GM18508 (cell line): ENCODE data around the gene SLC17A3.

Experiments used
- ATAC-seq: cut with Tn5 transposase; IDR thresholded peaks from one replicate; pipeline ENCODE4 v1.9.1; 2021; ENCODE audit warnings: moderate number of reproducible peaks; ENCODE audit not compliant: insufficient read depth, unreplicated experiment

SLC17A3 gene, protein sequence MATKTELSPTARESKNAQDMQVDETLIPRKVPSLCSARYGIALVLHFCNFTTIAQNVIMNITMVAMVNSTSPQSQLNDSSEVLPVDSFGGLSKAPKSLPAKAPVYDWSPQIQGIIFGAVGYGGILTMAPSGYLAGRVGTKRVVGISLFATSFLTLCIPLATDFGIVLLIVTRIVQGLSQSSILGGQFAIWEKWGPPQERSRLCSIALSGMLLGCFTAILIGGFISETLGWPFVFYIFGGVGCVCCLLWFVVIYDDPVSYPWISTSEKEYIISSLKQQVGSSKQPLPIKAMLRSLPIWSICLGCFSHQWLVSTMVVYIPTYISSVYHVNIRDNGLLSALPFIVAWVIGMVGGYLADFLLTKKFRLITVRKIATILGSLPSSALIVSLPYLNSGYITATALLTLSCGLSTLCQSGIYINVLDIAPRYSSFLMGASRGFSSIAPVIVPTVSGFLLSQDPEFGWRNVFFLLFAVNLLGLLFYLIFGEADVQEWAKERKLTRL

GRCh38 chr6:25874118-25874517, at the start of gene SLC17A3:
Gene SLC17A3, minus strand, starts transcription at chr6:25874243. Its CDS starts 5,856 bp downstream, at chr6:25868387.
- no peak for ATAC-seq

DNA sequence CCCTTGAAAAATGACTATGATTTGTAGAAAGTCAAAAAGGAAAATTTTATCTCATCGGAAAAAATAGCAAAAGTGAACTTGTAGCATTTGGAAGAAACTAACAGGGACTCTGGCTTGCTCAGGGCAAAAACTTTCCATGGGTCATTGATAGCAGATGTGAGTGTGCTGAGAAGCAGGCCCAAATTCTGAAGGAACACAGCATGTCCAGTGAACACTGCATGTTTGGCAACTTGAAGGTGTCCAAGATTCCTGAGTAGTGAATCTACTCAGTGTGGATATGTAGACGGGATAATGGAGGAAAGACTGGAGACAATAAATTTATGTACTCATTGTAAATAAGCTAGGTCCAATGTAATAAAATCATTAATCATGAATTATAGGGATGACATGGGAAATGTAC, 48.3 kb upstream of the SLC17A3 start:
- no peak for ATAC-seq

GRCh38 chr6:25921525-25922203, 47.6 kb upstream of the SLC17A3 start:
- ATAC-seq = no peak

GRCh38 chr6:25919657-25920056, 45.6 kb upstream of the SLC17A3 start:
- no peak for ATAC-seq

DNA sequence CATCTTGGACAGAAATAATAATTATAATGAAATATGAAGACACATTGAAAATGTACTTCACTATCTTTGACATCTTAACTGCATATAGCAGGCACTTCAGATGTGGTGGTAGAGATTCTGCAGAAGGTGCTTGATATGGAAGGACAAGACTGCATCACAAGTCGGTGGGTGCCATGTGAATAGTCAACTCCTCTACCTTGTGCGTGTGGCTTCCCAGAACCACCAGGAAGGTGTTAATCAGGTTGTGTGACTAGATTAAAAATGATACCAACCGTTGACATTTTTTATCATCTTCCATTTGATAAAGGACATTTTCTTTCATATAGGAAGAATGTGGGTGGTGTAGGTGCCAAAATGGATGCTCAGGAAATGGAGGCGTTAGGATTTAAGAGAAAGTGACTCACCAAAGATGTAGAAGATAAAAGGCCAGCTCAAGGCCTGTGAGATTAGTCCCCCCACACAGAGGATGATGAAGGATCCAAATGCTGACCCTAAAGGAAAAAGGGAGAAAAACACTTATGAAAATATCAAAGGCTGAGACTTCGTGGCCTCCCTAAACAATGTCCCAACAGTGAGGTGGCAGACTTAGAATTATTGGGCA, 44.1 kb upstream of the SLC17A3 start:
- ATAC-seq = no peak

DNA sequence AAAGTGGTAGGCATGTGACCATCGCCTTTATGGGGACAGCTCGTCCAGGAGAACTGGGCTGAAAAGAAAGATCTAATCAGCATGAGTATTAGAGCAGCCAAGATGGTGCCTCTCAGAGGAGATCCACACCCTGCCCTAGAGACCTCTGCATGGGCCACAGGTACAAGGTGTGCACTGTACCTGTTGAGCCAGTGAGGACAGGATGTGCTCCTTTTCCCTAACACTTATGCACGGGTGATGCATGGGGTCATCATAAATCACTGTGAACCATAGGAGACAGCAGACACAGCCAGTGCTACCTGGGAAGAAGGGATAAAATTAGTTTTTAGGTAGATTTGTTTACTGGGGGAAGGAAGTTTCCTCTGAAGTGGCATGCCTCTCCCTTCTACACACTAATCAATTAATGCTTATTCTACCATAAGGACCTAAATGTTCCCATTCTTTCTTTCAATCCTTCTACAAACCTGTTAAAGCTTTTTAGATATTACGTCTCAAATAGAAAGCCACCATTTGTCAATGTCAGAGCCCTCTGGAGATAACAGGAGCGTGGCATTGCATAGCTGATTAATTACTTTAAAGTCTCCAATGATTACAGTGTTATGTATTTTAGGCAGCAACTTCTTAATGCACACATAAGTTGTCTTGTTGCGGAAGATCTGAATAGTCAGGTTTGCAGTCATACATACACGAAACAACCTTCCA, 42.9 kb upstream of the SLC17A3 start:
- no peak for ATAC-seq

DNA sequence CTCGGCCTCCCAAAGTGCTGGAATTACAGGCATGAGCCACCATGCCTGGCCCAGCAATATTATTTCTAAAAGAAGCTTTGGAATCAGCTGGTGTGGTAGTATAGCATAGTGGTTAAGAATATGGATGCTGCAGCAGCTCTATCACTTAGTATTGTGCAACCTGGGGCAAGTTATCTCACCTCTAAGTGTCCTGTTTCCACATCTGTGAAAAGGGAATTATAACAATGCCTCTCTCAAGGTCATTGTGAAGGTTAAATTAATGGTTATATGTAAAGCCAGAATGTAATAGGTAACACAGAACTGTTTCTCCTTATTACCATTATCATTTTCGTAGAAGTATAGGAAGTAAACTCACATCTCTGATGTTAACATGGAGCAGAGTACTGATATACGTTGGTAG, 42.3 kb upstream of the SLC17A3 start:
- ATAC-seq = no peak

- no peak for ATAC-seq
Measured at GRCh38 chr6:25913741-25914140, 39.7 kb upstream of the SLC17A3 start.

GRCh38 chr6:25911351-25911750, 37.3 kb upstream of the SLC17A3 start:
- no peak for ATAC-seq

DNA sequence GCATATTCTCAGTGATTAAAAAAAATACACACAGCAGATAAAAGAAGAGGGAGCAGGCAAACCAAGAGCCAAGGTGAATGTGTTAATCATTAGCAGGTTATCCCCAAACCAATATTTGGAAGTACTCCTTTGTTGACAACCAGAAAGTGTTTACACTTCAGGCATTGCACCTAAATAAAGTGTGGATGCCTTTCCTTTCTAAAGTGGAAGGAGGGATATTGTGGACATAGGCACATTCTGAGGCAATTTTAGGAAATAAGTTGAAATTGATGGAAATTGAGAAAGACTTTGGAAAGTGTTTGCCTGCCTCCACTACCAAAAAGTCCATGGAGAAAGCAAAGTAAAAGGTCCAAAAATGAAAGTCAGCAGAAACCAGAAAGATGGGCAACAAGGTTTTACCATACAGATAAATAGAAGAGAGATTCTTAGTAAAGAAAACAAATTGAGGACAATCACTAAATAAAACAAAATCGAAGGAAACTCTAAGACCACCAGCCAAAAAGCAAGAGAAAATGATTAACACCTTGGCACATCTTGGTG, 33.5 kb upstream of the SLC17A3 start:
- ATAC-seq = no peak

- no peak for ATAC-seq
Measured at GRCh38 chr6:25903467-25904099, 29.5 kb upstream of the SLC17A3 start.

DNA sequence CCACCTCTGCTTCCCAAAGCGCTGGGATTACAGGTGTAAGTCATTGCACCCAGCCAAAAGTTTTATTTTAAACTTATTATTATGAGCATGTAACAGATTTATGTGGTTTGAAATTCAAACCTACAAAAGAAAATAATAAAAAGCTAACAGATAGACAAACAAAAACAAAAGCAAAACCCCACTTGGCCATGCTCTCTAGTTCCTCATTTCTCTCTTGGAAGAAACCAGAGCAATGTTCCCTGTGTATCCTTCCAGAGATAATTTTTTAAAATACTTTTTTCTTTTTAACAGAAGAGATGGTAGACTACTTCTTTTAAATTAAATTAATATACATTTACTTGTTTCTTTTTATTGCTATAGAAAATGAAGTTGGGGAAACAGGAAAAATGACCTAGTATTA, 28.0 kb upstream of the SLC17A3 start:
- ATAC-seq = no peak

DNA sequence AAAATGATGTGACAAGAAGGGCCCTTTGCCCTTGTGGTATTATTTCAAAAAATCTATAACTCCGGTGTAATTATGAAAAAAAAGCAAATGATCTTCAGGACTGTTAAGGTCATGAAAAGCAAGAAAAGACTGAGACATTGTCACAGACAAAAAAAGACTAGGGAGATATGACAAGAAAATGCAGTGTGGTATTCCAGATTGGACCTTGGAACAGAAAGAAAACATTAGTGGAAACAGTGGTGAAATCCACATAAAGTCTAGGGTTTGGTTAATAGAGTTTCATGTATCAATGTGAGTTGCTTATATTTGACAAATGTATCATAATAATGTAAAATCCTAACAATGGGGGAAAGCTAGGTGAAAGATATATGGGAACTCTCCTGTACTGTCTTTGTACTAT, 26.8 kb upstream of the SLC17A3 start:
- no peak for ATAC-seq

DNA sequence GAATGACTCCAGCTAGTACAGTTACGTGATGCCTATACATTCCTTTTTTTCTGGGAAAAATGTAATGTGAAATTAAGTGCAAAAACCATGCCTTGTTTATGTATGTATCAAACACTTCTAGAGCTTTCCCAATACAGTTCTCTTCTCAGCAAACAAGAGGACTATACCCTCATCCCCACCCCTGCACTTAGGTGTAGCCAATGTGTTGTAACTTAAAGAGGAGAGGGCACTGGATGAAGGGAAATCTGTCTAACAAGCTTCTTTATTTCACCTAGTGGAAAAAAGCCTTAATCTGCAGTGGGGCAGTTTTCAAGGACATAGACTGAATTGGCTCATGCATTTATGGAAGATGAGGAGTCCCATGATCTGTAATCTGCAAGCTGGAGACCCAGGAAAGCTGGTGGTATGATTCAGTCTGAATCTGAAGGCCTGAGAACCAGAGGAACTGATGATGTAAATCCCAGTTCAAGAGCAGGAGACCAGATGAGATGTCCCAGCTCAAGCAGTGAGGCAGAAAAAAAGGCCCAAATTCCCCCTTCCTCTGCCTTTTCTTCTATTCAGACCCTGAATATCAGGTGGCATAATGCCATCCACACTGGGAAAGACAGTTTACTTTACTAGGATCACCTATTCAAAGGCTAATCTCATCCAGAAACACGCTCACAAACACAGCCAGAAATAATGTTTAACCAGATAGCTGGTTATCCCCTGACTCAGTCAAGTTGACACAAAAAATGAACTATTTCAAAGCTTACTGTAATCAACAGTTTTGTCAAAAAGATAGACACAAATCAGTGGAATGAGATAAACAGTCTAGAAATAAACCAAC, 25.8 kb upstream of the SLC17A3 start:
- no peak for ATAC-seq

GRCh38 chr6:25899123-25899522, 25.1 kb upstream of the SLC17A3 start:
- no peak for ATAC-seq

DNA sequence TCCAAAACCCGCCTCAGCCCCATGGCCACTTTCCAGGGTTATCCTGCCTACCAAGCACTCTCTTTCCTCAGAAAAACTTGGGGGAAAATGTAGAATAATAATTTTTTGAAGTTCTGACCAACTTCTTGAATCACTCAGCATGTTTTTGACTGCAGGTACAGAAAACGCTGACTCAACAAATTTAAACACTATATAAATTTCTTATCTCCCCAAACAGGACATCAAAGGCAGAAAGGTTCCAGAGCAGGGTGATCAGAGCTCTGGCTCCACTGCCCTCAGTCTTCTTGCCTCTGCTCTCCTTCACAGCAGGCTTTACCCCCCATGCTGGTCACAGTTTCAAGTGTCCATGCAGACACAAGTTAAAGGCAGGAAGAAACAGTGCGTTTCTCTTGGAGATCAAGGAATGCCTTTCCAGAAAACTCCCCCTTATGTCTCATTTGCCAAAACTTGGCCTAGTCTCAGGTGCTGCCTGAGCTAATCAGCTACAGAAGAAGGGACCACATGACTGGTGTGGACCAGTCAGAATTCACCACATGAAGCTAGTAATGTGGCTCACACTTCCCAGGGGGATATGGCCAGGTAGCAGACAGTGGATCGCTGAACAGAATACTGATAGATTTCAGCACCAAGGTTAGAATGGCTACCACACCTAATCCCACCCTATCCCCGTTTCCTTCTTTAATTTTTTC, 24.4 kb upstream of the SLC17A3 start:
- no peak for ATAC-seq

GRCh38 chr6:25896252-25896651, 22.2 kb upstream of the SLC17A3 start:
- ATAC-seq = no peak

DNA sequence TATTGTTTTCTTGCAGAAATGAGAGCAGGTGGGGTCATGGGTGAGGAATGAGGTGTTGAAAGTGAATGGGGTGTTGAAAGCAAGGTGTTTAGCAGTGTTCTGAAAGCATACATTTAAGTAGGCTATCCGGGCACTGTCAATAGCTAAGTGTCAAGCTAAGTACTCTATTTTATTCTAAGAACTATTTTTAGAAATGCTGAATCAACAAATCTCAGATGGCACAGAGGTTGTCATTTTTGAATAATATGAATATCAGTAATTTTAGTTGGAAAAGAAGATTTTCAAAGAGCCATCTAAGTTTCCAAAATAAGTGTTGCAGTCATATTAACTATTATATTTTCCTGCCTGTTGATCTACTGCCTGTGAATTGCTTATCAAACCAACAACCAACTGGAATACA, 21.7 kb upstream of the SLC17A3 start:
- no peak for ATAC-seq

DNA sequence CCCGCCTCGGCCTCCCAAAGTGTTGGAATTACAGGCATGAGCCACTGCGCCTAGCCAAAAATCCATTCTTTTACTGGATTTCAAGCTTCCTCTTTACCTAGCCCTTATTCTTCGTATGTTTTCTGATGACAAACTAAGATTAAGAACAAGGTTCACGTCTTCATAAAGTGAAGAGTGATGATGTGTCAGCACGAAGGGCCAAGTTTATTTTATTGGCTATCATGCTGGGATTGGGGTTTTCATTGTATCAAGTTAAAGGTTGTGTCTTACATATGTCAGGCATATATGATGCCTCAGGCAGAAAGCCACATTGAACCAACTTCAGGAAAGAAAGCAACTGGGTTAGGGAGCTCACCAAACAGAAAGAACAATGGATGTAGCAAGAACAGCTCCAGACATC, 19.7 kb upstream of the SLC17A3 start:
- ATAC-seq = no peak
